NT2/D1 (cell line): ENCODE measurements around the gene GGT5.
"Not testable (repeated sequence)": the region's sequence is repeated elsewhere in the genome, so short reads cannot be mapped to it uniquely, and the experiment has no call there.

Experiments
- DNase-seq: peaks from one replicate; pipeline ENCODE4 v3.0.0-alpha.2; 2011; ENCODE audit warnings: low read depth, low spot score
- H3K27me3 ChIP-seq: 2 replicates; pipeline ENCODE4 v1.6.0; 2011; ENCODE audit warnings: mild to moderate bottlenecking; ENCODE audit not compliant: insufficient read length, insufficient read depth
- H3K36me3 ChIP-seq: 2 replicates; pipeline ENCODE4 v1.6.1; 2011; ENCODE audit warnings: mild to moderate bottlenecking, low read length, mixed read lengths; ENCODE audit not compliant: insufficient read depth, insufficient read length
- H3K4me1 ChIP-seq: 2 replicates; pipeline ENCODE4 v1.5.1; 2011; ENCODE audit not compliant: insufficient read depth, insufficient read length
- H3K4me3 ChIP-seq: 2 replicates; pipeline ENCODE4 v1.5.1; 2011; ENCODE audit warnings: low read depth; ENCODE audit not compliant: insufficient read length
- H3K9ac ChIP-seq: 2 replicates; pipeline ENCODE4 v1.6.0; 2011; ENCODE audit warnings: low read depth; ENCODE audit not compliant: insufficient read length
- H3K9me3 ChIP-seq: 2 replicates; pipeline ENCODE4 v1.5.1; 2011; ENCODE audit warnings: mild to moderate bottlenecking, low read length; ENCODE audit not compliant: insufficient read depth
- SUZ12 ChIP-seq: IDR thresholded peaks from 2 replicates; pipeline ENCODE4 v1.6.1; 2011; ENCODE audit not compliant: insufficient read length, insufficient read depth; ENCODE audit errors: extremely low read depth
- YY1 ChIP-seq: IDR thresholded peaks from 2 replicates; pipeline ENCODE4 v1.6.1; 2011; ENCODE audit not compliant: insufficient read length, insufficient read depth
- ZNF274 ChIP-seq: IDR thresholded peaks from 2 replicates; pipeline ENCODE4 v1.6.1; 2011; ENCODE audit warnings: mild to moderate bottlenecking, low read depth, low read length

Gene GGT5

GRCh38 chr22:24184057-24184798, 60.7 kb downstream of the GGT5 start:
- Histone ChIP-seq H3K4me3 (no peak overlapping the region), H3K9ac (no peak overlapping the region), H3K4me1 (peaks cover 17% of the 10 kb centered on the region), H3K36me3 (peaks cover 5% of the 10 kb centered on the region), H3K27me3 (no peaks in the 10 kb centered on the region), H3K9me3 (no peaks in the 10 kb centered on the region)
- DNase-seq = no peak
- no peak for TF ChIP-seq SUZ12
- no peak for TF ChIP-seq YY1
- TF ChIP-seq ZNF274 = no peak

- Histone ChIP-seq H3K27me3 (no peaks in the 10 kb centered on the region), H3K9me3 (no peaks in the 10 kb centered on the region), H3K36me3 (peaks cover 5% of the 10 kb centered on the region), H3K9ac (no peak overlapping the region), H3K4me3 (no peak overlapping the region), H3K4me1 (peaks cover 17% of the 10 kb centered on the region)
- no peak for TF ChIP-seq ZNF274
- no peak for TF ChIP-seq YY1
- TF ChIP-seq SUZ12 = no peak
- DNase-seq = no peak
These were observed 61.4 kb downstream of the GGT5 start for GRCh38 chr22:24183321-24184031.

DNA sequence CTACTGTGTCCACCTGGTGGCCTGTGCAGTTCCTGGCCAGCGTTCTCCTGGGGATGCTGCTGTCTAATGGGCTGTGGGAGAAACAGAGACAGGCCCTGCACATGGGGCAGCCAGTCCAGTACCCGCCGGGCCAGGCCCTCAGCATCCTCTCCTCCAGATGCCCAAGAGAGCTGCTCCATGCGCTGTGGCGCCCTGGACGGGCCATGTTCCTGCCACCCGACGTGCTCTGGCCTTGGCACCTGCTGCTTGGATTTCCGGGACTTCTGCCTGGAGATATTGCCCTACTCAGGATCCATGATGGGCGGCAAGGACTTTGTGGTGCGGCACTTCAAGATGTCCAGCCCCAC, 62.0 kb downstream of the GGT5 start:
- not testable (repeated sequence) for H3K9ac ChIP-seq, H3K9me3 ChIP-seq, H3K4me3 ChIP-seq, H3K27me3 ChIP-seq, DNase-seq
- Histone ChIP-seq H3K36me3 (peaks cover 10% of the 10 kb centered on the region), H3K4me1 (peaks cover 17% of the 10 kb centered on the region)

DNA sequence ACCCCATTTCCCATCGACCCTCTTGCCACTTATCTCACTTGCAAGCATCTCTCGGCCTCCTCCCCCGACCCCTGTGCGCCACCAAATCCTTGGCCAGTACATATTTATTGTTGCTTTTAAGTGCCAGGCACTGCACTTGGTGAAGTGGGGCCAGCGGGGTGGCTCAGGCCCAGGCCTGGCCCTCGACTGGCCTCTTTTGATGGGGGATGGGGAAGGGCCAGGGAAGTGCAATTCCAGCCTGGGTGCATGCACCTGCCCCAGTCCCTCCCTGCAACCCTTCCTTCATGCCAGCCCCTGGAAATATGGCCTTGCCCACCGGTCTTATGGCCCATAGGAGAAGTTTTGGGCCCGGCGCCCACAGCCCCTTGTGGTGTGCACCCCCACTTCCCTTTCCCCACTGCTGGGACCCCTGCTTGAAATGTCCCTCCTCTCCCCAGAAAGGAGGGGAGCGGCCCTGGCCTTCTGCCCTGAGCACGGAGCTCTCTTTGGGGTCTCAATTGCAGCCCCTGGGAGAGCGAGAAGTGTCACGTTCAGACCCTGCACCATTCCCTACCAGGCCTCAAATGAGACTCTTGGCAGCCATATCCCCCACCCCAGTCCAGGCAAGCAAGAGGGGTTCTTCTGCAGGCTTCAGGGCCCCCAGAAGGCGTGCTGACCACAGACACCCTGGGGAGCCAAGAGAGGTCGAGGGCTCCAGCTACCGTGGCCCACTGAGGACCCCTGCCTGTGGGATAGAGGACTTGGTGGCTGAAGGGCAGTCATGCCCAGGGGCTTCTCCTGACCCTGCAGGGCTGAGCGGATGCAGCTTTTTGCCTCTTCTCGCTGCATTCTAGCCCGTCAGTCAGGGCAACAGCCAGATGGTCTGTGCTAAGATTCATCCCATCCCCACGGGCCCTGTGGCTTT, 62.6 kb downstream of the GGT5 start:
- no peaks in the 10 kb centered on the region for H3K27me3 ChIP-seq
- H3K36me3 ChIP-seq = peaks cover 14% of the 10 kb centered on the region
- H3K4me1 ChIP-seq = peaks cover 17% of the 10 kb centered on the region
- H3K9me3 ChIP-seq = no peaks in the 10 kb centered on the region
- no peak overlapping the region for H3K9ac ChIP-seq
- DNase-seq = no peak
- no peak for TF ChIP-seq YY1
- no peak for TF ChIP-seq SUZ12
- no peak for TF ChIP-seq ZNF274
- no peak overlapping the region for H3K4me3 ChIP-seq

DNA sequence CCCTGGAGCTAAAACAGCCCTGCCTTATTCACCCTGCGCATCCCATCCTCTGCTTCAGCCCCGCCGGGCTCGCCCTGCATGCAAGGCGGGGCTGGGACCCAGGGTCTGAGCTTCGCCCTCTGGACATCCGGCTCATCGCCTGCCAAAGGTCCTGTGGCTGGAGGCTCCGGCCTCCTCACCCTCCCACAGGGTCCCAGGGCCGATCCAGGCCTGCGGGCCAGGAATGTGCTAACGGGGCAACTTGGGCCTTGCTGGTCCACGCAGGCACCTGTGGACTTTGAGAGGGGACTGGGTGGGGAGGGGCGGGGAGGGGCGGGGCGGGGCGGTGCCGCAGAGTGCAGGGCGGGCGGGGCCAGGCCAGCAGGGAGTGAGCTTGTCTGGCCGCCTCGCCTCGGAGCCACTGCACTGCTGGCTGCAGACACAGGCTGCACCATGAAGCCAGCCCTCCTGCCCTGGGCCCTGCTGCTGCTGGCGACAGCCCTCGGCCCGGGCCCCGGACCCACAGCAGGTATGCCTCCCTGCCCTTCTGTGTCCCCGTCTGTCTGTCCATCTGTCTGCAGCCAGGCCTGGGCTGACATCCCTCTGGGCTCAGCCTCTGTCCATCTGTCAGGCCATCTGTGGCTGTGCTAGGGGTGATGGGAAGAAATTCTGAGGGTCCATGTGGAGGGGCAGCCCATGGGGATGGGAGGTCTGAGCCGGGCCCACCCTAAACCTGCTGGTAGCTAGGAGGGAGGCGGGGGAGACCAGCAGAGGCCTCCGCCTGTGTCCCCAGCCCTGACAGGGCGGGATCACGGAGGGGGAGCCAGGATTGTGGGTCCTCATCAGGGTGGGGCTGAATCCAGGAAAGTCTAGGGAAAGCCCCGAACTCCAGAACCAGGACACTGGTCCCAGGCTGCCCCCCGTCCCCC, 63.5 kb downstream of the GGT5 start, which contains the start of gene SUSD2:
Gene SUSD2, plus strand, starts transcription at position 400 of the 908 bp plus-strand sequence. Its CDS starts 33 bp downstream, at position 433.
- H3K27me3 ChIP-seq = no peaks in the 10 kb centered on the region
- DNase-seq = no peak
- peak within 1 kb of the TSS; percentile 74 for H3K9ac ChIP-seq
- H3K4me3 ChIP-seq = peak within 1 kb of the TSS; percentile 26
- TF ChIP-seq ZNF274 (no peak), YY1 (no peak), SUZ12 (no peak)
- peaks cover 17% of the 10 kb centered on the region for H3K4me1 ChIP-seq
- no peaks in the 10 kb centered on the region for H3K9me3 ChIP-seq
- peaks cover 17% of the 10 kb centered on the region for H3K36me3 ChIP-seq

DNA sequence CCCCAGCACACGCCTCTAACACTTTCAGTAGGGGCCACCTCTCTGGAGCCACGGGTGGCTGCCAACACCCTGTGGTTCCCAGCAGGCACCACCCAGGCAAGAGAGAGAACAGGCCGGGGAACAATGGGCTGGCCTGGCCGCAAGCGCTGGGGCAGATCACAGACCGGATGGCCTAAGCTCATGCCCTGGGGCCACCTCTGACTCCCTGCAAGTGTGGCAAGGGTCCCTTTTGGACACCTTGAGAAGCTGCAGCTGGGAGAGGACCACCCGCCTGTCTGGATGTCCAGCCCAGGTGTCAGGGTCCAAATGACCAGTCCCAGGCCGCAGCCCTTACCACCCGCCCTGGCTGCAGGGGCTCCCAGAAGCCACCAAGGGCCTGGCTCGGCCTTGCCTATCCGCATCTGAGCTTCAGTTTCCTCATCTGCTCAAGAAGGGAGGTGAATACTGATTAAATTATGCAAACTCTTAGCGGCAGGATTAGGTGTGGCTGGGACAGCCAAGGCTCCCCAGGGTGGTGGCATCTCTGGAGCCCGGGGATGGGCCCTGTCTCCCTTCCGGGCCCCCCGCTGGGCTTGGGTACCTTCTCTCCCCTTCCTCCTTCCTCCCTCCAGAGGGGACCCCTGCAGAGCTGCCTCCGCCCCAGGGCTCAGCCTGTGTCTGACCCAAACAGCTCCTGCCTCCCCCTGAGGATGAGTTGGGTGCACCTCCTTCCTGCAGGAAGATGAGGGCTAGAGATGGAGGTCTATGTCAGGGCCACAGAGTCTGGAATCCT, 64.4 kb downstream of the GGT5 start:
- peaks cover 24% of the 10 kb centered on the region for H3K36me3 ChIP-seq
- H3K9ac ChIP-seq = no peak overlapping the region
- DNase-seq = no peak
- peaks cover 17% of the 10 kb centered on the region for H3K4me1 ChIP-seq
- no peak overlapping the region for H3K4me3 ChIP-seq
- H3K9me3 ChIP-seq = no peaks in the 10 kb centered on the region
- H3K27me3 ChIP-seq = no peaks in the 10 kb centered on the region
- TF ChIP-seq SUZ12 (no peak), YY1 (no peak), ZNF274 (no peak)
